Vagina (tissue), 2 donors: ENCODE data around the gene BNC2. TPM values are rescaled to one million over a fixed set of nuclear protein-coding genes. Genes with fewer than 3 reads are reported as not detected.
A peak's percentile ranks its signal among the peaks of the same experiment; 100 is the strongest.

ENCODE experiments used
- DNase-seq, 2 donors: peaks; one replicate each; pipeline ENCODE4 v3.0.0-alpha.2; 2017; ENCODE audit errors: extremely low spot score in 2 of 2
- H3K27ac ChIP-seq: fragments of 200-600 bp; sonication (generic); one replicate; pipeline ENCODE4 v1.5.1; 2019
- H3K27me3 ChIP-seq: fragments of 200-600 bp; sonication (generic); one replicate; pipeline ENCODE4 v1.5.1; 2019
- H3K36me3 ChIP-seq, 2 donors: fragments of 200-600 bp; sonication (generic); one replicate each; pipeline ENCODE4 v1.5.1; 2017 to 2019
- H3K4me1 ChIP-seq: fragments of 200-600 bp; sonication (generic); one replicate; pipeline ENCODE4 v1.5.1; 2019
- H3K4me3 ChIP-seq, 2 donors: fragments of 200-600 bp; sonication (generic); 1 replicate in 1 of 2; 2 replicates in 1 of 2; pipeline ENCODE4 v1.5.1; 2016 to 2019
- H3K9me3 ChIP-seq: fragments of 200-600 bp; sonication (generic); one replicate; pipeline ENCODE4 v1.5.1; 2019
- POLR2A ChIP-seq, 2 donors: fragments of 450-650 bp; IDR thresholded peaks; one replicate each; pipeline ENCODE4 v1.6.1; 2017; ENCODE audit warnings: antibody characterized with exemption in 2 of 2, mild to moderate bottlenecking in 2 of 2, moderate library complexity in 2 of 2
- POLR2AphosphoS5 ChIP-seq, 2 donors: sonication (generic); formaldehyde crosslinking; IDR thresholded peaks; one replicate each; pipeline ENCODE4 v1.9.0; 2017; ENCODE audit warnings: antibody characterized with exemption in 2 of 2, mild to moderate bottlenecking in 2 of 2, low read depth in 1 of 2; ENCODE audit not compliant: insufficient read depth in 1 of 2
- intact Hi-C: fragments of 100-400 bp; cut with DNase I; formaldehyde crosslinking; loops from one replicate; pipeline ENCODE4 v1.15.1; 2023
- total RNA-seq: library from RNA; depleted of rRNA; stranded (reverse); fragments of >200 nt; gene quantifications from one replicate; pipeline ENCODE4 v1.2.3, GENCODE V29; 2016
- TF ChIP-seq, protein P1 (sequence below), 3 experiments: fragments of 450-650 bp in 2 of 3; fragments of 200-600 bp in 1 of 3; sonication (generic) in 1 of 3; IDR thresholded peaks; one replicate each; pipeline ENCODE4 v1.5.1; 2017 to 2019; ENCODE audit warnings: antibody characterized with exemption in 3 of 3, mild to moderate bottlenecking in 2 of 3, moderate library complexity in 2 of 3

BNC2 gene
- total RNA-seq, 1 donor from 2014 or later: 33.9 TPM

DNA sequence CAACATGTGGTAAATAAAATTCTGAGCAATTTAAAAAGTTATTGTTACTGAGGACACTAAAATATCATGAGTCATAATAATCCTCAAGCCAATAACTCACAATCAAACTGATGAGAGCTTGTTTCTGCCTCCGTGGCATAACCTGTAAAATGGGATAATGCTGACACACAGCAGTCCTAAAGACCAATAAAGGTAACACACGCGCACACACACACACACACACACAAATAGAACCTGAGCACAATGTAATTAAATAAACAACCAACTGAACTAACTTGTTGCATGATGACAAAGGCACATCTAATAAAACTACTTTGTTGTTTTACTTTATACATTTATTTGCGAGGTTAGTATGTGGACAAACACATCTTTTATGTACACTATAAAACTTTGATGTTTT, 358.2 kb downstream of the BNC2 start:
- no peaks in the 10 kb centered on the region for H3K9me3 ChIP-seq
- no peak overlapping the region for H3K4me3 ChIP-seq
- no peaks in the 10 kb centered on the region for H3K36me3 ChIP-seq
- intact Hi-C loops: no loop called here
- no peak overlapping the region for H3K27ac ChIP-seq
- TF ChIP-seq POLR2A (IDR thresholded peaks at IDR 0.05): no peak
- no peak for TF ChIP-seq POLR2AphosphoS5 (IDR thresholded peaks at IDR 0.05; ENCODE audit: insufficient read depth in 1 of 2, low read depth in 1 of 2)
- TF ChIP-seq, protein P1, sequence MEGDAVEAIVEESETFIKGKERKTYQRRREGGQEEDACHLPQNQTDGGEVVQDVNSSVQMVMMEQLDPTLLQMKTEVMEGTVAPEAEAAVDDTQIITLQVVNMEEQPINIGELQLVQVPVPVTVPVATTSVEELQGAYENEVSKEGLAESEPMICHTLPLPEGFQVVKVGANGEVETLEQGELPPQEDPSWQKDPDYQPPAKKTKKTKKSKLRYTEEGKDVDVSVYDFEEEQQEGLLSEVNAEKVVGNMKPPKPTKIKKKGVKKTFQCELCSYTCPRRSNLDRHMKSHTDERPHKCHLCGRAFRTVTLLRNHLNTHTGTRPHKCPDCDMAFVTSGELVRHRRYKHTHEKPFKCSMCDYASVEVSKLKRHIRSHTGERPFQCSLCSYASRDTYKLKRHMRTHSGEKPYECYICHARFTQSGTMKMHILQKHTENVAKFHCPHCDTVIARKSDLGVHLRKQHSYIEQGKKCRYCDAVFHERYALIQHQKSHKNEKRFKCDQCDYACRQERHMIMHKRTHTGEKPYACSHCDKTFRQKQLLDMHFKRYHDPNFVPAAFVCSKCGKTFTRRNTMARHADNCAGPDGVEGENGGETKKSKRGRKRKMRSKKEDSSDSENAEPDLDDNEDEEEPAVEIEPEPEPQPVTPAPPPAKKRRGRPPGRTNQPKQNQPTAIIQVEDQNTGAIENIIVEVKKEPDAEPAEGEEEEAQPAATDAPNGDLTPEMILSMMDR (IDR thresholded peaks at IDR 0.05): no peak
- DNase-seq: no peak
- H3K27me3 ChIP-seq: no peaks in the 10 kb centered on the region
- H3K4me1 ChIP-seq: peaks cover 17% of the 10 kb centered on the region

DNA sequence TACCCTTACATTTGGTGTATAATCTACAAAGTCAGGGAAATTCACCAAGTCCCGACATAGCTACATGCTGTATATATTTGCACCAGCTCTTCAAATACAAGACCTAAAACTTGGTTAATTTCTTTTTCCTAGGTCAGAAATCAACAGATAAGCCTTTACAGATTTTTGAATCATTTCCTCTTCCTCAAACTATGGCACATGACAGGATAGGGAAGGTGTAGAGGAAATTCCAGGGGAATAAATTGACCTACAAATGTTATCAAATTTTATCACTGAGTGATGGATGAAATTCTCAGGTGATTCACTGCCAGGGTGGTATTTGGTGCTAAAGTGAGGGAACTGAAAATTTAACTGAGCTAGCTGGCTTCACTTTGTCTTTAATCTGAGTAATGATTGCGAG, 360.0 kb downstream of the BNC2 start:
- intact Hi-C loops: no loop called here
- Histone ChIP-seq H3K4me1 (peaks cover 20% of the 10 kb centered on the region), H3K36me3 (no peaks in the 10 kb centered on the region), H3K27me3 (no peaks in the 10 kb centered on the region), H3K27ac (no peak overlapping the region), H3K9me3 (no peaks in the 10 kb centered on the region), H3K4me3 (no peak overlapping the region)
- DNase-seq: no peak
- TF ChIP-seq POLR2A (IDR thresholded peaks at IDR 0.05) (no peak), POLR2AphosphoS5 (IDR thresholded peaks at IDR 0.05; ENCODE audit: insufficient read depth in 1 of 2, low read depth in 1 of 2) (no peak)
- TF ChIP-seq, protein P1 (IDR thresholded peaks at IDR 0.05): no peak

DNA sequence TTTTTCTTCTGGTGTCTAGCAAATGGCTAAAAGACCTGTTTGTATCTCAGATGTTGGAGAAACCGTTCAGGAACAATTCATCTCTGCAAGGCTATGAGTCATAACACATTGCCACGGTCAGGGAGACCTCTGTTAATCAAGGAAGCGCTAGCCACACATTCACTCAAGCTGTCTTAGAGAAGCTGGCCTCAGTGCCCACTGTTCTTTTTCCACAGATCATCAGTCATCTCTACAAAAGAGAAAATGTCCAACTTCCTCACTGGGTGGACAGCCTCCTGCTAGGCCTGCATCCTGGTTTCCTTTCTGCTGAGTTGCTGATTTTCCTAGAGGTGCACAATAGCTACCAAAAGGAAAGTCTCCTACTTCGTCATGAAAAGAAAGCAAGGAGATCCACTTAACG, 360.5 kb downstream of the BNC2 start:
- H3K9me3 ChIP-seq: no peaks in the 10 kb centered on the region
- H3K4me1 ChIP-seq: peaks cover 15% of the 10 kb centered on the region
- H3K36me3 ChIP-seq: no peaks in the 10 kb centered on the region
- DNase-seq: no peak
- H3K27me3 ChIP-seq: no peaks in the 10 kb centered on the region
- no peak overlapping the region for H3K4me3 ChIP-seq
- TF ChIP-seq, protein P1 (IDR thresholded peaks at IDR 0.05): no peak
- TF ChIP-seq POLR2AphosphoS5 (IDR thresholded peaks at IDR 0.05; ENCODE audit: insufficient read depth in 1 of 2, low read depth in 1 of 2) (no peak), POLR2A (IDR thresholded peaks at IDR 0.05) (no peak)
- intact Hi-C loops: no loop called here
- no peak overlapping the region for H3K27ac ChIP-seq

DNA sequence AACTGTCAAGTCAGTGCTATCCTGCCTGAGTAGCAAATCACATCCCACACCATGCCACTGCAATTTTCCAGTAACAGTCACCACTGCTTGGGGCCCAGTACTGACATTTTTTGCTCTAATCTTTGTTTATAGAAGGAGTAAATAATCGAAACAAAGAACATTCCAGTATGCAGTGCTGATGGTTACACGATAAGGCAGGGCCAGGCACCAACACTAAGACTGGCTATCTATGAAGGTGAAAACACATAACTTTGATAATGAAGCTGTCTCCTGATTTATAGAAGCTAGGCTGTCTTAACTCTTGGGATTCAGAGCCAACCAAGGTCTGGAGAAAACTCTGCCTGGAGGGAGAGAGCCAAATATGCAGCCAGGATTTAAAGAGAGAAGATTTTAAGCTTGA, 365.3 kb downstream of the BNC2 start:
- peaks cover 12% of the 10 kb centered on the region for H3K4me1 ChIP-seq
- H3K4me3 ChIP-seq: no peak overlapping the region
- H3K36me3 ChIP-seq: no peaks in the 10 kb centered on the region
- H3K9me3 ChIP-seq: no peaks in the 10 kb centered on the region
- DNase-seq: no peak
- no peaks in the 10 kb centered on the region for H3K27me3 ChIP-seq
- TF ChIP-seq, protein P1 (IDR thresholded peaks at IDR 0.05): no peak
- no peak for TF ChIP-seq POLR2AphosphoS5 (IDR thresholded peaks at IDR 0.05; ENCODE audit: insufficient read depth in 1 of 2, low read depth in 1 of 2)
- TF ChIP-seq POLR2A (IDR thresholded peaks at IDR 0.05): no peak
- H3K27ac ChIP-seq: peak overlapping the region; percentile 4
- intact Hi-C loops: no loop called here

DNA sequence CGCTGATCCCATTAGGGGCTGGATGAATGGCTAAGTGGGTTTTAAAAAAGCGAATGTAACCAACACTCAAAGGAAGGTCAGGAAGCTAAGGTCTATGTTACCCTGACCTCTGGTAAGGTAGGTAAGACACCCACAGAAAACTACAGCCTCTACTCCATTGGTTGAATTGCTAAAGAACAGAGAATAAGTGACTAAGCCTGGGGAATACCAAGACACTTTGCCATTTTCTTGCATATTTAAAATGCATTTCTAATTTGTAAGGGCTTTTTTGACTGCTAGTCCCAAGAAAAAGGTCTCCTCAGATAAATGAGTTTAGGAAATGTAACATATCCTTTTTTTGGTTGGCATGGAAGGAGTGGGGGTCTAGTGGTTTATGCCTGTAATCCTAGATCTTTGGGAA, 368.7 kb downstream of the BNC2 start:
- intact Hi-C loops: no loop called here
- H3K27me3 ChIP-seq: no peaks in the 10 kb centered on the region
- no peak for TF ChIP-seq POLR2AphosphoS5 (IDR thresholded peaks at IDR 0.05; ENCODE audit: insufficient read depth in 1 of 2, low read depth in 1 of 2)
- TF ChIP-seq, protein P1 (IDR thresholded peaks at IDR 0.05): no peak
- no peak overlapping the region for H3K27ac ChIP-seq
- peaks cover 3% of the 10 kb centered on the region for H3K4me1 ChIP-seq
- no peaks in the 10 kb centered on the region for H3K36me3 ChIP-seq
- no peaks in the 10 kb centered on the region for H3K9me3 ChIP-seq
- no peak overlapping the region for H3K4me3 ChIP-seq
- no peak for DNase-seq
